Erythroblast (primary cell): ENCODE measurements around the gene PGA5.

Source experiments
- GATA1 ChIP-seq: IDR thresholded peaks from 2 replicates; pipeline ENCODE4 v1.6.1; 2011; ENCODE audit warnings: low read depth, mild to moderate bottlenecking, control low read depth, low read length, moderate library complexity
- POLR2A ChIP-seq: IDR thresholded peaks from 2 replicates; pipeline ENCODE4 v1.6.1; 2011; ENCODE audit warnings: mild to moderate bottlenecking, low read length

DNA sequence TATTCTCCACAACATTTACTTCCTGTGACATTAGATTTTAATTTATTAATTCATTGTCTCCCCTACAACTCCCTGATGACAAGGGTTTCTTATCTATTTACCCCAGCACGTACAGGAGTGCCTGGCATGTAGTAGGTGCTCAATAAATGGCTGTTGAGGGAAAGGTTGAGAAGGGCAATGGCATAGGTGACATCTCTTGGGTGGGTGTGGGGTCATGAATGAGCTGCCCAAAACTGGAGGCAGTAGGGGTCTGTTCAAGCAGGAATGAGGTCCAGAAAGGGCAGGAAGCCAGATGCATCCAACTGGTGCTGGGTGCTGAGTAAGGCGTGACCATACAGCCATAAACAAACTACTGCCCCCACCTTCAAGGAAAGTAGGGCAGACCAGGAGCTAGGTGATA, 51.4 kb downstream of the PGA5 start:
- TF ChIP-seq POLR2A: no peak
- no peak for TF ChIP-seq GATA1
